Upper lobe of left lung (tissue), 4 donors: ENCODE measurements around the gene CERK.

Experiments used
- EP300 ChIP-seq, 4 donors: sonication (generic); formaldehyde crosslinking; IDR thresholded peaks; one replicate each; pipeline ENCODE4 v1.5.1; 2017; ENCODE audit warnings: antibody characterized with exemption in 4 of 4, control low read depth in 2 of 4
- TF ChIP-seq, protein P1 (sequence below), 6 experiments: fragments of 450-650 bp in 4 of 6; fragments of 200-600 bp in 2 of 6; sonication (generic) in 2 of 6; IDR thresholded peaks; one replicate each; pipeline ENCODE4 v1.5.1; 2016 to 2019; ENCODE audit warnings: antibody characterized with exemption in 6 of 6

DNA sequence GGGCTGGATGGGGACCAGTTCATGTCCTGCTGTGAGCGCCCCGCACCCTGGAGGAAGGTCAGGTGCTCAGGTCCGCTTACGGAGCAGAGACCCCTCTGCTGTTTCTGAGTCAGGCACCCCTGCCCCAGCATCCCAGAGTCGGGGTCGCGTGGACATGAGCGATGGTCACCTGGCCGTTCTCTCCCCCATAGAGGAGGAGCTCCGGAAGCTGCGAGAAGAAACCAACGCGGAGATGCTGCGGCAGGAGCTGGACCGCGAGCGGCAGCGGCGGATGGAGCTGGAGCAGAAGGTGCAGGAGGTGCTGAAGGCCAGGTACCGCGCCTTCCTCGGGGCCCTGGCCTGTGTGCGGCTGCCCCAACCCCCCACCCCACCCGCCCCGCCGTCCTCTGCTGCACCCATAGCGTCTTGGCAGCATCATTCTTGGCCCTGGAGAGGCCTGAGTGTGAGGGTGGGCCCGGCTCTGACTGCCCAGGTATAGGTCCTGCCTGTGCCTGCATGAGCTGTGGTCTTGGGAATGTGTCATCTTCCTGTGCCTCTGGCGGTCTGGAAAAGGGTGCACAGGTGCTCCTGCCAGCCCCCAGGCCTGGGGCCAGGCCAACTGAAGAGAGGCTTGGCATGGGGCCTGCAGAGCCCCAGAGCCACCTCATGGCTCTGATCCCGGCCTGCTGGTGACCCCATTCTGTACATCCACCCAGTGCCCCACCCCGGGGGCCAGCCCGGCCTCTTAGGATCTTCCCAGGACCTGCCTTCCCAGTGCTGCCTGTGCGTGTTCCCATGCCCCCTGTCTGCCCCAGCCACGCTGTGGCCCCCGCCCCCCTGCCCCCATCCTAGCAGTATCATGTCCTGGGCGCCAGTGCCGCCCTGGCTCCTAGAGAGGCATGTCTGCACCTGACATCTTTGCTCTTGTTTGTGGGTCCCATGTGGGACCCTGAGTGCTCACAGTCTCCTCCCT is 79.8 kb downstream of the CERK start:
- no peak for TF ChIP-seq EP300 (IDR thresholded peaks at IDR 0.05)
- TF ChIP-seq, protein P1, sequence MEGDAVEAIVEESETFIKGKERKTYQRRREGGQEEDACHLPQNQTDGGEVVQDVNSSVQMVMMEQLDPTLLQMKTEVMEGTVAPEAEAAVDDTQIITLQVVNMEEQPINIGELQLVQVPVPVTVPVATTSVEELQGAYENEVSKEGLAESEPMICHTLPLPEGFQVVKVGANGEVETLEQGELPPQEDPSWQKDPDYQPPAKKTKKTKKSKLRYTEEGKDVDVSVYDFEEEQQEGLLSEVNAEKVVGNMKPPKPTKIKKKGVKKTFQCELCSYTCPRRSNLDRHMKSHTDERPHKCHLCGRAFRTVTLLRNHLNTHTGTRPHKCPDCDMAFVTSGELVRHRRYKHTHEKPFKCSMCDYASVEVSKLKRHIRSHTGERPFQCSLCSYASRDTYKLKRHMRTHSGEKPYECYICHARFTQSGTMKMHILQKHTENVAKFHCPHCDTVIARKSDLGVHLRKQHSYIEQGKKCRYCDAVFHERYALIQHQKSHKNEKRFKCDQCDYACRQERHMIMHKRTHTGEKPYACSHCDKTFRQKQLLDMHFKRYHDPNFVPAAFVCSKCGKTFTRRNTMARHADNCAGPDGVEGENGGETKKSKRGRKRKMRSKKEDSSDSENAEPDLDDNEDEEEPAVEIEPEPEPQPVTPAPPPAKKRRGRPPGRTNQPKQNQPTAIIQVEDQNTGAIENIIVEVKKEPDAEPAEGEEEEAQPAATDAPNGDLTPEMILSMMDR (IDR thresholded peaks at IDR 0.05): no peak
